Activated effector memory CD4-positive, alpha-beta T cell treated with anti-CD3 and anti-CD28 coated beads, Interleukin-2, amount 50 U/mL, for 16 hours (primary cell): Measurements from ENCODE around the gene PSMD1.
"Not testable (repeated sequence)": the region's sequence is repeated elsewhere in the genome, so short reads cannot be mapped to it uniquely, and the experiment has no call there.

Experiments used
- DNase-seq: peaks from one replicate; pipeline ENCODE4 v3.0.0-alpha.2; 2020

Gene PSMD1

DNA sequence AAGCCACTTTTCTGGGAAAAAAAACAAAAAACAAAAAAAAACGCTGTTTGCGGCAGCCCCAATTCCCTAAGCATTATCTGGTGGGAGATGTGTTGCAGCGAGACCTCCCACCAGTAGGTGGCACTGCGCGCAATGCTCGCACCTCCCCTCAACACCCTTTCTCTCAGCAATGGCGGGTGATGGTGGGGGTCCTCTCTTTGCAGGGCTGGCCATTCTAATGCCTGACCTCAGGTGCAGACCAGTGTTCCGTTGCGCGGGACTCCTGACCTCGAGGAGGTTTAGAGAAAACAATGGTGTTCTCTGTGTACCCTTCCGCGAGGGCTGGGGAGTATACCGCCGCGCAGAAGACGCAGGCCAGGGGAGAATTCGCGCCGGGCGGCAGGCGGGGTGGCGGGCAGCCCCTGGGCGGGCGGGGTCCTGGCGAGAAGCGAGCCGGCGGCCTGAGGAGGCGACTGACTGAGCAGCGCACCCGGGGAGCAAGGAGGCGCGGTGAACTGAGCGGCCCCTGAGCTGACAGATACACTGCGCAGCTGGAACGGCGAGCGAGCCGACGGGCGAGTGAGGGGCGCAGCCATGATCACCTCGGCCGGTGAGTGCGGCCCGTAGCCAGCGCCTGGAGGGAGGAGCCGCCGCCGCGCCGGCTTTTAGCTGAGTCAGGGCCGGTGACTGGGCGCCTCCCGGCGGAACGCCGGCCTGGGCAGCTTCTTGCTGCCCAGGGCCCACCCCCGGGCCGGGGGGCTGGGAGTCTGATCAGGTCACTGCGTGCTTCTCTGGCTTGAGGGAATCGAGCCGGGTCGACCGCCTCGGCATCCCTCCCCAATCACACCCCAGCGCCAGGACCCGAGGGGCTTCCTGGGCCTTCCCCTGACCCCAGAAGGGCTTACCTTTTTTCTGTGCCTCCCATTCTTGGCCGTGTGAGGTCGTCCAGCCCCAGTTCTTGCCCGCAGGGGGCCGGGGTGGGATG, at the start of gene PSMD1:
PSMD1 (plus strand) TSS at position 415 of the 964 bp plus-strand sequence; CDS start at position 574, 159 bp downstream.
- peak; percentile 98 for DNase-seq

DNA sequence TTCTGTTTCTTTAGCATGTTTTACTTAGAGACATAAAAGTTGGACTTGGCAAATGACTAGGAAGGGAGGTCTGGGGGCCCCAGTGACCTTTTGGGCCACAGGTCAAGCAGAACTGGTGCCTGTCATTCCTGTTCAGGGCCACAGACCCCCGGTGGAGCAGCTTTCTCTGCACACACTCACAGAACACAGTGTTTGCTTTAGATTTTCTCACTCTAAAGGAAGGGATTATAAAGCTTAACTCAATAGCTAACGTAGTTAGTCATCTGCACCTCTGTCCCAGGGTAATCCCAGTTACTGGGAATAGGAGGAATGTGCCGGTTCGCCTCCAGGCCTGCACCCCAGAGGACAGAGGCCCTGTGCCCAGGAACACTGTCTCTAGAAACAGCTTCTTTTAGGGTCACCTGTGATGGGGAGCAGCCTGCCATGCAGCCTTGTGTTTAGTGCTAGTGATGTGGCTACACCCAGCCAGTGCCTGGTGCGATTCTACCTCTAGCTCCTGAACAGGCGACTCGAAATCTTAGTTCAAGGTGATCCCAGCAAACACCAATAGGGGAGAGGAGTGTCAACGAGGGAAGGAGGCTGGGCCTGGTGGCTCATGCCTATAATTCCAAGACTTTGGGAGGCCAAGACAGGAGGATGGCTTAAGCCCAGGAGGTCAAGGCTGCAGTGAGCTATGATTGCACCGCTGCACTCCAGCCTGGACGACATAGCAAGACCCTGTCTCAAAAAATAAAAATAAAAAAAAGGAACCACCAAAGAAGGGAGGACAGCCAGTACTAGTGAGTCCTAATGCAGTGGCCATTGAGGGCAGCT, 49.2 kb upstream of the PSMD1 start:
- DNase-seq = no peak

DNA sequence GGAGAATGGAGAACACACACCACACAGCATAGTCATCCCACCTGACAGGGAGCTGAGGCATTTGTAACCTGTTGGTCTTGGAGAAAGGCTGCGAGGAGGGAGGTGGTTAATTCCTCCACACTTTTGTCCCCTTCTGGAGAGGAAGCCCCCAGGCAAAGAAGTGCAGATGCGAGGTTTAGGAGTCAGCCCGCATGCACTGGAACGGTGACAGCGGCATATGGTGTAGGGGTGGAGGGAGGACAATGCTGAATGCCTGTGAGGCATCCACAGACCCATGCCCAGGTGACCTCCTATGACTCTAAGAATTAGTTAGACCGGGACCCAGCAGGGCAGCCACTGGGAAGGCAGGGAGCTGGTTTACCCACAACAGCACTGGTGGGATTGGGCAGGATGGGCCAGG, 48.5 kb upstream of the PSMD1 start:
- DNase-seq = no peak

DNA sequence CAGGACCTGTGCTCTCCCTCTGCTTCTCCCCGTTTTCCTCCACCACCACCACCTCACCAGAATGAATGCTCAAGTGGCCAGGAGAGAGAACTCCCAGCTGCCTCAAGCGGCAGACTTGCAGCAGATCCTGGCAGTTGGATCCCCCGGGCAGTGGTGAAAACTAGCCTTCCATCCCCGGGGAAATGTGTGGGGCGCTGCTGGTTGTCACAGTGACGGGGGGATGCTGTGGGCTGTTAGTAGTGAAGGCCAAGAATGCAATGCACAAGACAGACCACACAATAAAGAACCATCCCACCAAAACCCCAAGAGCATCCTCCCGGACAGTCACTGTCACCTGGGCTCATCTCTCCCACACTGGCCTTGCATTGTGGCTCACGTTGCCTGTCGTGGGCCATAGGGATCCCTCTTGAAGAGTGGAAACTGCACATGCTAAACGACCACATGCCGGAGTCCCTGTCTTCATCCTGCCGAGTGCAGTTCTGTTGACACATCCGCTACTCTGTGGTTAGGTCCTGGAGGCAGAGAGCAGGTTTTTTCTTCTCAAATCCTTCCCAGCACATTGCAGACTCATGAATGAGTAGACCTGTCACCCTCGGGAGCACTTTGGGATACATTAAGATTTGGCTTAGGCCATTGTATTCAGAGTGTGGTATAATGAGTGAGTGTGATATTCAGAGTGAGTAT, 47.3 kb upstream of the PSMD1 start:
- no peak for DNase-seq

GRCh38 chr2:231010201-231010730, 46.4 kb upstream of the PSMD1 start:
- no peak for DNase-seq

GRCh38 chr2:231011526-231011925, 45.1 kb upstream of the PSMD1 start:
- no peak for DNase-seq

DNA sequence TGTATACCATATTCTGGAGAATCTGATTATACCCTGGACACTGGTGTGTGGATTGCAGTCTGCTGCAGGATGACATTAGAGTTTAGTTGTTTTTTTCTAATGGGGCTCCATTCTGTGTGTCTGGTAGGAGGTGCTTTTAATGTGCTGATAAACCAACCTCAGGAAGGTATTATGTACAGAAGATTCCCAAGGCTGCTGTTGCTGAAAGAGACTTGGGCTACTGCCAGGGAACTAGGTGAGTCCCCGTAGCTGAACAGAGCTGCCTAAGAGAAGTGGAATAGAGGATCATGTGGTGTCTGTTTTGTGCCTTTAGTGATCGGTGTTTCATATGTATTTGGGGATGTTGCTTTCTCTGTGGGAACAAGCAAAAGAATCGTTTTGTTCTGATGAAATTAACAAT, 44.2 kb upstream of the PSMD1 start:
- no peak for DNase-seq

GRCh38 chr2:231013820-231014219, 42.8 kb upstream of the PSMD1 start:
- DNase-seq = no peak

DNA sequence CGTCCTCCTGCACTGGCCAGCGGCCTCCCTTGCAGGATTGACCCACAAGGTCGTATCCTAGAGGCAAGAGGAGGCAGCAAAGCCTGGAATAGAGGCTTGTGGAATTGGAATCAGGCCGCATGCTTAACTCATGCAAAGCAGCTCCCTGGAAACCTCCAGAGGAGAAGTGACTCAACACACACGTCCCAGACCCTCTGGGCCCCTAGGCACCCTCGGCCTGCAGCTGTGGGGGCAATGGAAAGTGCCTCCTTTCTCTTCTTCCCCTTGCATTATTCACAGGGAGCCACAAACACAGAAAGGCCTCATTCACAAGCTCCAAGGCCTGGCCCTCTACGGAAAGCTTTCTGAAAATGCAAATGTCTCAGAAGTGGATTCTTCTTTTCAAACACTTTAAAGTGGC, 41.2 kb upstream of the PSMD1 start:
- no peak for DNase-seq

- no peak for DNase-seq
These were observed 40.7 kb upstream of the PSMD1 start for GRCh38 chr2:231015926-231016325.

DNA sequence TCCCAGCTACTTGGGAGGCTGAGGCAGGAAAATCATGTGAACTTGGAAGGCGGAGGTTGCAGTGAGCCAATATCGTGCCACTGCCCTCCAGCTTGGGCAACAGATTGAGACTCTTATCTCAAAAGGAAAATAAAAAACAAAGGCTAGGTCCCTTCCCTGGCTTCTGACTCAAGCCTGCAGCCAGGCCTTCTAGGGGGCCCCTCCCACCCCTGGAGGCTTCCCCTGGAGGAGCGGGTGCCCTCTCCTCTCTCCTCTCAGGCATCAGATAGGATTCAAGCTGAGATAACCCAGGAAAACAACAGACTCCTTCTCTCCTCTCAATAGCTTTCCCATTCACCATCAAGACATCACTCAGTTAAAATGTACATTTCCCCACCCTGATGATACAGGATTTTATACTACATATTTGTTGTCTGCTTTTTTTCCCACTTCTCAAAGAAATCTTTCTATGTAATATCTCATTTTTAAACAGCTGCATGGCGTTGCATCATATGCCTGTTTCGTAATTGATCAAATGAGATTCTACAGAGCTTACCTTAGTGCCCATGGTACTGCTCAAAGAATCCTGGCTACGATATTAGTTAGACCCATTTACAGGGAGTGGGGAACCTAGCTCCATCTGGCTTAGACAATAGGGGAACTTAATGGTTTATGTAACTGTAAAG, 40.0 kb upstream of the PSMD1 start:
- no peak for DNase-seq

- no peak for DNase-seq
These were observed 39.5 kb upstream of the PSMD1 start for GRCh38 chr2:231017231-231017598.

GRCh38 chr2:231018184-231018583, 38.5 kb upstream of the PSMD1 start:
- no peak for DNase-seq

DNA sequence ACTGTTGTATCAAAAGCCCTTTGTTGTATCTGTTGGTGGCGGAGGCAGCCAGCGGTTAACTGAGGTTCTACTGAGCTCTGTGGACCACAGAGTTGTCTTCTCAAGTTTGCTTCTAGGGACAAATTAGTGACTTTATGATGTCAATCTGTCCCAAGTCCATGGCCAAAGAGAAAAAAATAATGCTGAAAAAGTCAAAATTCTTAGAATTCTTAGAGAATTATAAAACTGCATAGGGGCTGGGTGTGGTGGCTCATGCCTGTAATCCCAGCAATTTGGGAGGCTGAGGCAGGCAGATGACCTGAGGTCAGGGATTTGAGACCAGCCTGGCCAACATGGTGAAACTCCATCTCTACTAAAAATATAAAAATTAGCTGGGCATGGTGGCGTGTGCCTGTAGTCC, 31.6 kb upstream of the PSMD1 start:
- not testable (repeated sequence) for DNase-seq

DNA sequence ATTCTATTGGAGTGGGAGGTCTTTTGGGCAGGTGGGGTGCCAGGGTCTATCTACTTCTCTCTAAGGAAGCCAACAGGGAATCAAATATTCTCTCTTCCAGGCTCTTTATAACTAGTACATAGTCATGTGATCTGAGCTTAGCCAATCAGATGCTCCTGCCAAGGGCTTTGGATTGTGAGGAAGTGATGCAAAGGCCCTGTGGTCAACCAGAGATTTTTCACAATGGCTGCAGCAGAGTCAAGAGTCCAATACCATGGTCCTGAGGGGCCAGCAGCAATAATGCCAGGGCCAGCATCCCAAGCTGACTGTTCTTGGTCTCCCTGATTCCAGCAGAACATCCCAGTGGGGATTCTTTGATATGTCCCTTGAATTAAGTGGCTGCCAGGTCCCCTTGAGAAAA, 27.8 kb upstream of the PSMD1 start:
- no peak for DNase-seq

GRCh38 chr2:231029563-231029962, 27.1 kb upstream of the PSMD1 start:
- DNase-seq = no peak

DNA sequence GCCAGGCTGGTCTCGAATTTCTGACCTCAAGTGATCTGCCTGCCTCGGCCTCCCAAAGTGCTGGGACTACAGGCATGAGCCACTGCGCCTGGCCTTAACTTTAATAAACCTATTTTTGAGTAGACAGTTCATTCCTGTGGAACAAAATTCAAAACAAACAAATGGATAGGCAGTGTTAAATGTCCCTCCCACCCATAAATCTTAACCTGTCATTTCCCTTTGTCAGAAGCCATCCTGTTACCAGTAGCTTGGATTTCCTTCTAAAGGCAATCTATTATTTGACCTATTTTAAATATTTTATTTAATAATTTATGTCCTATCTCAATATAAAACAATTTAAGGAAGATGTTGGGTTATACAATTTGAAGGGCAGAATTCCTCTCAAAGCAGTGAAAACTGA, 25.9 kb upstream of the PSMD1 start:
- no peak for DNase-seq

- no peak for DNase-seq
These were observed 24.0 kb upstream of the PSMD1 start for GRCh38 chr2:231032575-231033140.

GRCh38 chr2:231033147-231034132, 23.2 kb upstream of the PSMD1 start:
- no peak for DNase-seq

- no peak for DNase-seq
These were observed 22.3 kb upstream of the PSMD1 start for GRCh38 chr2:231034291-231034882.
